Muscle of back (tissue), 11 donors: Measurements from ENCODE around the gene FANCE. TPM values are rescaled to one million over a fixed set of nuclear protein-coding genes. Genes with fewer than 3 reads are reported as not detected.
A peak's percentile ranks its signal among the peaks of the same experiment; 100 is the strongest.
"Not testable (repeated sequence)": the region's sequence is repeated elsewhere in the genome, so short reads cannot be mapped to it uniquely, and the experiment has no call there.

ENCODE experiments used
- DNase-seq, 3 donors: peaks; one replicate each; pipeline versions ENCODE4 v3.0.0 to v3.0.0-alpha.2; 2013
- polyA plus RNA-seq, 10 donors: library from polyadenylated mRNA; unstranded; fragments of 120-200 nt; gene quantifications; one replicate each; pipeline ENCODE4 v1.2.1, GENCODE V29; 2013; ENCODE audit not compliant: insufficient read length in 10 of 10

The FANCE gene
- polyA plus RNA-seq, 10 donors: 14.8 to 24.5 (median 17.6) TPM

GRCh38 chr6:35428421-35429149 is 23.6 kb upstream of the FANCE start:
- no peak for DNase-seq

- no peak for DNase-seq
Observed at GRCh38 chr6:35429463-35429862, 22.7 kb upstream of the FANCE start.

- DNase-seq: no peak
Observed at GRCh38 chr6:35432291-35432690, 19.8 kb upstream of the FANCE start.

- DNase-seq: not testable (repeated sequence)
Observed at GRCh38 chr6:35432702-35433101, 19.4 kb upstream of the FANCE start.

- no peak for DNase-seq
Observed at GRCh38 chr6:35435074-35435837, 16.9 kb upstream of the FANCE start.

- DNase-seq: no peak
Observed at GRCh38 chr6:35436071-35436857, 15.9 kb upstream of the FANCE start.

- not testable (repeated sequence) for DNase-seq
Observed at GRCh38 chr6:35438378-35439065, 13.6 kb upstream of the FANCE start.

GRCh38 chr6:35439308-35439707 is 12.8 kb upstream of the FANCE start:
- DNase-seq: no peak

GRCh38 chr6:35441205-35441604 is 10.9 kb upstream of the FANCE start:
- no peak for DNase-seq

- no peak for DNase-seq
Observed at GRCh38 chr6:35441642-35442041, 10.5 kb upstream of the FANCE start.

- DNase-seq: no peak
Observed at GRCh38 chr6:35442693-35443092, 9.4 kb upstream of the FANCE start.

GRCh38 chr6:35443341-35444030 is 8.7 kb upstream of the FANCE start:
- DNase-seq: no peak

GRCh38 chr6:35445691-35446090 is 6.4 kb upstream of the FANCE start:
- DNase-seq: no peak

- no peak for DNase-seq
Observed at GRCh38 chr6:35448191-35448590, 3.9 kb upstream of the FANCE start.

- peak; percentile 65 to 81 (median 68) for DNase-seq
Observed at GRCh38 chr6:35449287-35449881, 2.8 kb upstream of the FANCE start.

- no peak for DNase-seq
Observed at GRCh38 chr6:35451354-35452182, 570 bp upstream of the FANCE start.

GRCh38 chr6:35453236-35453635 is 1.1 kb downstream of the FANCE start:
- DNase-seq: no peak

GRCh38 chr6:35454391-35455110 is 2.4 kb downstream of the FANCE start:
- DNase-seq: no peak

GRCh38 chr6:35457907-35458306 is 5.8 kb downstream of the FANCE start:
- no peak for DNase-seq
